Mesenchymal stem cell (in vitro differentiated cells and primary cell): Measurements from ENCODE around the gene SLC6A8. TPM values are rescaled to one million over a fixed set of nuclear protein-coding genes. Genes with fewer than 3 reads are reported as not detected.

Experiments
- small RNA-seq: library from polyadenylated mRNA; stranded (forward); fragments of <200 nt; extraction: miRNeasy Mini kit (QIAGEN cat#:217004); gene quantifications from one replicate; pipeline ENCODE3, GENCODE V24; 2013; ENCODE audit warnings: low read depth

The SLC6A8 gene

Small RNAs within 50 kb of the gene (small RNA-seq; reads per million reads assigned to genes)
- gene RN7SL687P = not detected
